Measurements from ENCODE around the gene SPAG5.
"Not testable (repeated sequence)": the region's sequence is repeated elsewhere in the genome, so short reads cannot be mapped to it uniquely, and the experiment has no call there.

Gene SPAG5

DNA sequence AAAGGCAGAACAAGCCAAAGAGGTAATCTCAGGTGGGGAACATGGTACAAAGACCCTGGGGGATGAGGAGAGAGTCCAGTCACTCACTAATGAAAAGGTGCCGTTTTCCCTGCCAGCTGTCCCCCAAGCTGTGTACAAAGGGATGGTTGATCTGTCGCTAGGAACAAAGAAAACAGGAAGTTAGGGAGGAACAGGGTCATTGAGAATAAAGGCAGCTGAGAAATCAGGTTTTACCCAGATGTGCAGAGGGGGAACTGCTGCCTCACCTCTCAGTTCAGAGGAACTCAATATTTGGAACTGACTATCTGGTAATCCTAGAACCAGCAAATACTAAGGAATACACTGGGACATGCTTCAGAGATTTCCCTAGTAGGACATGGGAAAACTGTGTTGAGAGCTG lies 13.7 kb upstream of the SPAG5 start:
- DNase-seq (ENCODE audit: insufficient read length, low spot score) (no peak), FAIRE-seq (no peak)

DNA sequence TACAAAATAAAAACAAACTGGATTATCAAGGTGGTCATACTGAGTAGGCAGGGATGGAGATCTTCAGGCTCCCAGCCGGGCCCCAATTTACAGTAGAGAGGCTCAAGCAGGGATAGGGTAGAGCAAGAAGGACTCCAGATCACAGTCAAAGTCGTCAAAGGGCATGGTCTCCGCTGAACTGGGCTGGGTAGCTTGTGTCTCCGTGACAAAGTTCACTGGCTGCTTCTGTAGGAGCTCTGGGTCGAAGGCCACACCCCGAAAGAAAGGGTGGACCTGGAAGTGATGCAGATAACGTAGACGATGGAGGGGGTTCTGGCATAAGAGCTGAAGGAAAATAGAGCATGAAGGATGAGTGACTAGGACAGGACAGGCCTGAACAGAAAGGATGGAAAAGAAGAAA lies 11.6 kb upstream of the SPAG5 start:
- FAIRE-seq = no peak
- DNase-seq (ENCODE audit: insufficient read length, low spot score) = no peak

DNA sequence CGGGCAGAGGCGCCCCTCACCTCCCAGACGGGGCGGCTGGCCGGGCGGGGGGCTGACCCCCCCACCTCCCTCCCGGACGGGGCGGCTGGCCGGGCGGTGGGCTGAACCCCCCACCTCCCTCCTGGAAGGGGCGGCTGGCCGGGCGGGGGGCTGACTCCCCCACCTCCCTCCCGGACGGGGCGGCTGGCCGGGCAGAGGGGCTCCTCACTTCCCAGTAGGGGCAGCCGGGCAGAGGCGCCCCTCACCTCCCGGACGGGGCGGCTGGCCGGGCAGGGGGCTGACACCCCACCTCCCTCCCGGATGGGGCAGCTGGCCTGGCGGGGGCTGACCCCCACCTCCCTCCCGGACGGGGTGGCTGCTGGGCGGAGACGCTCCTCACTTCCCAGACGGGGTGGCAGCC lies 5.2 kb upstream of the SPAG5 start:
- FAIRE-seq; DNase-seq (ENCODE audit: insufficient read length, low spot score): not testable (repeated sequence)

DNA sequence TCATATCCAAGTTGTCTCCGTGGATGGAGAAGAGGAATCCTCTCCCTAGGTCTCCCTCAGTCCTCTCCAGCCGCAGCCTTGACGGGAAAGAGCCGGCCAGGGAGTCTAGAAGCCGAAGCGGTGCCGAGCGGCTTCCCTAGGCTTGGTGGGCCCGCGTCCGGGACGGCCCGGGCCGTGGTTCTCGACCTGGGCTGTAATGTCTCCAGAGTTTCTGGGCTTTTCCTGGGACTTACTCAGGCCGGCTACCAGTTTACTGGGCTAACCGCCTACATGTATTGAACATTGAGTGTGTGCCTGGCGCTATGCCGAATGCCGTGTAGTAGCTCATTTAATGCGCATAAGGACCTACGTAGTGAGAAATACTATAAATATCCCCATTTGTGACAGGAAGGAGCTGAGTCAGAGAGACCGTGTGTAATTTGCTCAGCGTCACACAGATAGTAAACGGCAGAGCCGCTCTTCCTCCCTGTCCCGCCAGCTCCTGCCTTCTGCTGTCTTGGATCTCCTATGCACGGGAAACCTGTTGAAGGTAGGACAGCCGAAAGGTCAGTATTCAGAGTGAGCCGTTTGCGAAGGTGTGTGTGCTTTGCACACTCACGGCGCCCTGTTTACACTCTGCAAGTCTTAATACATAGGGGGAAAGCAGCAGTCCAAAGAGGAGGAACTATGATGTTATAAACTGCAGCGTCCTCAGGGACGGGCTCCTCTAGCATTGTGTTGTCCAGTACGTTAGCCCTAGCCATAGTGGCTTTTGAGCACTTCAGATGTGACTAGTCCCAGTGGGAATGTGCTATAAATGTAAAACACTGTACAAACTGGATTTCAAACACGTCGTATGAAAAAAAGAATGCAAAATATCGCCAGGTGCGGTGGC lies 723 bp upstream of the SPAG5 start:
- FAIRE-seq (no peak), DNase-seq (ENCODE audit: insufficient read length, low spot score) (peak; percentile 66)

DNA sequence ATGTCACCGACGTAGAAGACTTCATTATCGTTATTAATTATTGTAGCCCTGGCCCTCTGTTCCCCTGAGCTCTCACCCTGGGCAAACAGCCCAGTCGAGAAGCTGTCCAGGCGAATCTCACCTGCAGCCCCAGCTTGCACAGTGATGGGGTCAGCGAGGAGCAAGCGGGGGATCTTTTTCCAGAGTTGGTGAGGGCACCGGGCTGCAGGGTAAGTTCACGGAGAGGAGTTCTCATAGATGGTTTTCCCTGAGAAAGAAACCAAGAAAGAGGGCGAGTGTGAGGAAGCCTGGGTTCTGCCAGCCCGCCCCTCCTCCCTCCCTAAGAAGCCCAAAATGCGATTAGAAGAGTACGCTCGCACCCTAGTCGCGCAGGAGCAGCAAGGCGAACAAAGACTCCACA lies 436 bp downstream of the SPAG5 start:
- FAIRE-seq (no peak), DNase-seq (ENCODE audit: insufficient read length, low spot score) (peak; percentile 20)

DNA sequence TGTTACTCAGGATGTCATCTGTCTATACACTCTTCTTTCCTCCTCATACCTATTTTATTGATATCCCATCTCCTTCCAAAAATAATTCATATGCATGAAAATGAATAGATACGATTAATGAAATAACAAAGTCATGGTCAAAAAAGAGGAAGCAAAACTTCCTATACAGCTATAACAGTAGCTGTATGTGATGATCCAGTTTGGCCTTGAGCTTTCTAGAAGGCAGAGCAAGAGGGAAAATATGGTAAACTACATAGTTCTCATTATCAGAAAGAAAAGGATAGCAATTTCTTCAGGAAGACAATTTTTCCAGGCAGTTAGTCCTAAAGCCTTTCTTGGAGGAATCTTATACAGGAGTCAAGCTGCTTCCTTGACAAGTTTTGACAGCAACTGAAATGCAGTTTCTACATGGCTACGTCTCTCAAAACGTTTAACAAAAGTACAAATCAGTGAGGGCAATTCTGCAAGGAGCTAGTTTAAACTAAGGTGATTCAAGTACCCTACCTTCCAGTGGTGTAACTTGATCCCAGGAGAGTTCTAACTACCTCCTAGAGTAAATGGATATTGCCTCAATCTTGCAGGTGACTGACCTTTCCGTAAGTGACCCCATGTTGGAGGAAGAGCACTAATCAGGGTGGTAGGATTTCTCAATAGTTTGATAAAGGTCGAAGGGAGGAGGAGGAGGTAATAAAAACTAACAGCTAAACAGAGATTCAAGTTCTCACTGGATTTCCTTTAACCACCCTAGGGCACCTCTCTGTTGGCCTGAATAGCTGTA lies 1.0 kb downstream of the SPAG5 start:
- no peak for FAIRE-seq
- DNase-seq (ENCODE audit: insufficient read length, low spot score) = no peak

DNA sequence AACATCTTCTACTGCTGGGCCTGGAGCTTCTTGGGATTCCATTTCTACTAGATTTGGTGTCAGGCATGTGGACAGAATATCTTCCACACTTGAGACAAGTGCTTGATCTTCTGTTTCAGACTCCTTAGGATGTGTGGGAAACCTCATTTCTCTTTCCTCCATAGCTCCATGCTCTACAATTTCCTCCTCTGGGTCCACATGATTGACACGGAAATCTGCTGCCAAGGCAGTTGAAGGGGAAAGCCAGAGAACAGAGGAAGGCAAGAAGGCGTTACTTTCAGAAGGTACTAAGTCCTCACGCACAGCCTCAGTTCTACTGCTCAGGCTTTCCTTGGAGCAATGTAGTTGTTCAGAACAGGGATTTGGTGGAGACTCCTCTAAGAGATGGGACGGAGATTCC lies 6.6 kb downstream of the SPAG5 start:
- no peak for DNase-seq (ENCODE audit: insufficient read length, low spot score)
- no peak for FAIRE-seq

DNA sequence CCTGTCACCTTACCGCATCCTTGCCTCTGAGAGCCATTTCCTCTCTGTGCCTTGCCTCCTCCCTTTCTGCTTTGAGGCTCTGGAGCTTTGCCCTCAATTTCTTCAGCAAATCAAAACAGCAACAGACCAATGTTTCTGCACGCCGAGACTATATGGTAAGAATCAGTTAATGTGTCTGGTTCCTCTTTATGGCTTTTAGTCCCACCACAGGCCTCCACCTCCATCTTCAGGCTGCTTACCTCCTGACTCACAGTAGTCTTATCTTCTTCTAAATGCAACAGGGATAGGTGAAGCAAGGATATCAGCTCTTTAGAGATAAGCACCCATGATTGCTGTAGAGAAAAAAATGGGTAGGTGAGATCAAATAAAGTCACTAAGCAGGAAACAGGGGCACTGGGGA lies 13.0 kb downstream of the SPAG5 start:
- FAIRE-seq (no peak), DNase-seq (ENCODE audit: insufficient read length, low spot score) (no peak)

DNA sequence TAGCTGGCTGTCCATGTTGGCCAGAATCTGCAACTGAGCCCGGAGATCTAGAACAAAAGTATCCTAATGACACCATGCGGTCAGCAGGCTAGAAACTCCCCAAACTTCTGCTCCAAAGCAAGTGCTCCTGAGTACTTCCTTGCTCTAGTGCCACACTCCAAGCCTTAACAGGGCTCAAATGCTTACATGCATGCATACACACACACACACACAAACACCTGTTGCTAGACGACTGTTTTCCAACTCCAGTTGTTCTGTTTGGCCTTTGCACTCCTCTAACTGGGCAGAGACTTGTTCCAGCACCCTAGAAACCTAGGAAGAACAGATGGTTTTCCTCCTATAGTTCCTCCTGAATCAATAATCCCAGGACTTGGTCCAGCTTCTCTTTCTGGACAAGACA lies 14.4 kb downstream of the SPAG5 start:
- no peak for DNase-seq (ENCODE audit: insufficient read length, low spot score)
- FAIRE-seq = no peak

DNA sequence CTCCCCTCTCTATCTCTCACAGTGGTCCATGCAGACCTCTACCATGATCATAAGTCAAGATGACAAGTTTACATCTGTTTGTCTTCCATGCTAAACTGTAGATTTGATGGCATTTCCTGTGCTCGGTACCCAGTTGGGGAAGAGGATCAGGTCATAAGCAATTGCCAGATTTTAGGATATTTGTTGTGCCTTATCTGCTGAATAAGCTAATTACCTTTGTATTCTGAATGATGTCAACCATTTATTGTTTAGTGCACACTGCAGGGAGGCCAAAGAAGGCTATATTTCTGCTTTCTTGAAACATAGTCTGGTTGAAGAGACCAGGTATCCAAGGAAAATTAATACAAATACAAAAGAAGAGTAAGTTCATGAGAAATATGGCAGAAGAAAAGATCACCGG lies 16.3 kb downstream of the SPAG5 start:
- no peak for FAIRE-seq
- no peak for DNase-seq (ENCODE audit: insufficient read length, low spot score)

DNA sequence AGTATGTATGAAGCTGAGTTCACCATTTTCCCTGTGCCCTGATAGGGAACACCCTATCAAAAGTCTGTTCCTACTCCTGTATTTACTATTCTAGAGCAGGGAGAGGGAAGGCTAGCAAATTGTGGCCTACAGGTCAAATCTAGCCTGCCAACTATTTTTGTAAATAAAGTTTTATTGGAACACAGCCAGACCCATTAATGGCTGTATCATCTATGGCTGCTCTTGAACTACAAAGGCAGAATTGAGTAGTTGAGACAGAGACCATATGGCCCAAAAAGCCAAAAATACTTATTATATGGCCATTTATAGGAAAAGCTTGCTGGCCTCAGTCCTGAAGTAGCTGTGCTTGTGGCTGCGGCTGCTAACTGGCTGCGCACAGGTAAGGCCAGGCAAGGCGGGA lies 17.9 kb downstream of the SPAG5 start:
- FAIRE-seq = peak; percentile 52
- DNase-seq (ENCODE audit: insufficient read length, low spot score) = no peak

DNA sequence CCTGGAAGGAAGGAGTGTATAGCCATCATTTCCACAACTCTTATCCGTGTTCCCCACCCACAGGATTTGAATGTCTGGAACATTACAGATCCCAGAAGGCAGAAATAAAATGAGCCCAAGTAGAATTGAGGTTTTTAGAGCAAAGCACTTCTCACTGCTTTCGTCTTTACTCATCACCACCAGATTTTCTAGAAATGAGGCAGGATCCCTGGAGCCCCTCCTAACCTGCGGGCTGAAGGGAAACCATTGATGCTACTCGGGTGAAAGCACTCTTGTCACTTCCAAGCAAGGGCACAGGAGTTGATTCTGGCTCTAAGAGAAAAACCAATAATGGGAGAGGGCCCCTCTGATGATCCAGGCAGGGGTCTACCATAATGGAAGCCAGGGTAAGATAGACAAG lies 19.3 kb downstream of the SPAG5 start:
- DNase-seq (ENCODE audit: insufficient read length, low spot score) (no peak), FAIRE-seq (no peak)

DNA sequence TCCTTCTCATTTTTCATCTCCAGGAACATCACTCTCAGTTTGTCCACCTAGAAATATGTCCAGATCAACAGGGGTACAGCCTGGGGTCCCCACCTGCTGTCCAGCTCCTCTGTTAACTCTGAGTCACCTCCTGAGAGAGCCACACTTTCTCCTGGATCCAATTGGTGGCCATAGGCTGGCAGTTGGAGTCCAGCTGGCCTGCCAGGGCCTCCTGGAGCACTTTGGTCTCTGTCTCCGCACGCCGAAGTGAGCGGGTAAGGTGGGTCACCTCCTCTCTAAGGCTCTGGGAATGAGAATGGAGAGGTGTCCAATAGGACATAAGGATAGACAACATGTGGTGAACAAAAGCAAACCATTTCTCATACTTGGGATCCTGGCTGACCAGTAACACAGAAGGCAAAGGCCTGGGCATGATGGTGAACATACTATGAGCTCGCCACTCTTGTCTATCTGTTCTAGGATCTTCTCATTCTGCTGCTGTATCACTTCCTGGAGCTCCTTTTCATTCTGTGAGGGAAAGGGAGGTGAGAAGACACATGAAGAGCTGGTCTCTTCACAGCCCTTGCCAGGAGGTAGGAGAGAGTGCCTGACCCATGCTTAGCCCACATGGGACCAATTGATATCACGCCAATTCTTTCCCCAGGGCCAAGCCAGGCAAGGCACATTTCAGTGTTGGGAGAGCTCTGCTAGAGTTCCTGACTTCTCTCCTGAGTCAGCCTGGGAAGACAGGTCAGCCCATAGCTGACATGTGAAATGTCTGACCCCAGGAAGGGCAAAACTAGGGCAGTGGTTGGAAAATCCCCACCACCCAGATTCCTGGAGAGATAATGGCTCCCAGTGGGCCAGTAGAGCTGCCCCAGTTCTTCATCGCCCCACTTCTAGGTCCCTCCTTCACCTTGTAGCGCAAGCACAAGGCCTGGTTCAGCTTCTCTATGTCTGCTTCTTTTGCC lies 20.3 kb downstream of the SPAG5 start:
- DNase-seq (ENCODE audit: insufficient read length, low spot score) = no peak
- no peak for FAIRE-seq

DNA sequence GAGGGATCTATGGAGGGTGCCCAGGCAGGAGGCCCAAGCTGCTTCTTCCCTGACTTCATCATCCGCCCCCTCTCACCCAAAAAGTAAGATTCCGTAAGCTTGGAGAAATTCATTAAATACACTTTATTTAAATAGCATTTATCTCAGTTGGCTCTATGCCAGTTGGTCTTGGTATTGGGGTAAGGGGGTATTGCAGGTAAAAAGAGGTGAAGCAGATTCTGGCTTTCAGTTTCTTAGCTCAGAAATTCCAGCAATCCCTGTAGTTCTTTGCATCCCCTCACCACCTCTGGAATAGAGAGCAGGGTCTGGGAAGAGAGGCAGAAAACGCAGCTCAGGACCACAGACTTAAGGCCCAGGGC lies 21.4 kb downstream of the SPAG5 start:
- FAIRE-seq = no peak
- no peak for DNase-seq (ENCODE audit: insufficient read length, low spot score)

DNA sequence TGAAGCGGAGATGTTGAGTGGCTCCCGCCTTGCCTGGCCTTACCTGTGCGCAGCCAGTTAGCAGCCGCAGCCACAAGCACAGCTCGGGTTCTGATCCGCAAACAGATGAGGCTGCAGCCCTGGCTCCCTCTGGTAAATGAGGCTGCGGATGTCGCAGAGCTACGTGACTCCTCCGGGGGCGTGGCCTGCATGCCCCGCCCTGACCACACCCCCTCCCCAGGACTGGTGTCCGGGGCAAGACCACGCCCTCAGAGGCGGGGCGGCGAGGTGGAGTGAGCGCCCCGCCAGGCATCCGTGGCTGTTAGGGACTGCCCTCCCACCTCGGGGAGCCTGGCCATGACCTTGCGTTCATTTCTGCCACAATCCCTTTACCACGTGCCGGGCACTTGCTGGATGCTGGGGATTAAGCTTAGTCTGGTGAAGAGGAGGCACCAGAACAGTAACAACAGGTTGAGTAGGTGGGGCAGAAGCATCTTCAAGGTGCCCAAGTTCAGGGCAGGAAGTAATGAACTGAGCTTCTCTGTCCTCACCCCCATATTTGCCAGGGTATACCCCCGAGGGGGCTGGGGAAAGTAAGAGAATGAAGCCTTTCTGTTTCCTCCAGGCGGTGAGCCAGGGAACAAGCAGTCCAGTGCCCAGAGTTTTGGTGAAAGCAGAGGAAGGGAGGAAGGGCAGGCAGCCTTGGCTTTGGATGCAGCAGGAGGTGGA lies 21.9 kb downstream of the SPAG5 start, which contains the start of gene ALDOC:
Gene ALDOC, minus strand, starts transcription at position 138 of the 708 bp plus-strand sequence. CDS start 1,363 bp downstream, outside the sequence.
- peak; percentile 58 for DNase-seq (ENCODE audit: insufficient read length, low spot score)
- FAIRE-seq = no peak

DNA sequence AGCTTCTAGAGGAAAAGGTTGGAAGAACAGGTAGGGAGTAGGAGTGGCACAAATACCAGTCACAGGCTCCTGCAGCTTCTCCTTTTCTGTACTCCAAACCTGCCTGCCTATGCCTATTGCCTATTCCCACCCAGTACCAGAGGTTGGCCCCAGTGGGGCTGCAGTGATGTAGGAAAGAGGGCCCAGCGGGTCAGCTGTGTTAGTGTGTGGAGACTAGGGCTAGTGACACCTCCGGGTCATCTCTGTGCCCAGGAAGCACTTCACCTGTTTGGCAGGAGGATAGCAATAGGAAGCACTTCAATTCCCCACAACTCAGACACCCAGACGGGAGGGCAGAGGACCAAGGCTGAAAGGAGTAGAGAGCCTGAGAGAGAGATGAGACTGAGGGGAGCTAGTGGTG lies 22.8 kb downstream of the SPAG5 start:
- not testable (repeated sequence) for DNase-seq (ENCODE audit: insufficient read length, low spot score)

DNA sequence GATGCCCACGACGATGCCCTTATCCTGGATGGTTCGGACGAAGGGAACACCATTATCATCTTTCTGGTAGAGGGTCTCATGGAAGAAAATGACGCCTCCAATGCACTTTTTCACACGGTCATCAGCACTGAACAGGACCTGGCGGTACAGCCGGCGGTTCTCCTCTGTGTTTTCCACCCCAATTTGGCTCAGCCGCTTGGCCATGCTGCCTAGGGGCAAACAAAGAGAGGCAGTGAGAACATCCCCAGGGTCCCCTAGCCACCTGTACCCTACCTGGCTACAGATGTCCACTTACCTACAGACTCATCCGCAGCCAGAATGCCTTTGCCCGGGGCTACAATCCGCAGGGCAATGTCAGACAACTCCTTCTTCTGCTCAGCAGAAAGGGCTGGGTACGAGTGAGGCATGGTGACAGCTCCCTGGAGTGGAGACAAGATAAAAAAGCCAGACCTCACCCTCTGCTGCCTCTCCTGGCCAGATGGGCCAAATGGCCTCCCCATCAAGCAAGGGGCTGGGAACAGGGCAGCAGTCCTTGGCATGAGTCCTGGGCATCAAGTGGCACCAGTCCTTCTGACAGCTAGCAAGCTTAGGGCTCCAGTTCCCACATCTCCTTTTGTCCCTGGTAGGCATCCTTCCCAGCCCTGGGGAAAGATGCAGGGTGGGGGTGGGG lies 23.6 kb downstream of the SPAG5 start:
- DNase-seq (ENCODE audit: insufficient read length, low spot score) (no peak), FAIRE-seq (no peak)

More for the DNA sequence above, 22.8 kb downstream of the SPAG5 start:
- FAIRE-seq = not testable (repeated sequence)

DNA sequence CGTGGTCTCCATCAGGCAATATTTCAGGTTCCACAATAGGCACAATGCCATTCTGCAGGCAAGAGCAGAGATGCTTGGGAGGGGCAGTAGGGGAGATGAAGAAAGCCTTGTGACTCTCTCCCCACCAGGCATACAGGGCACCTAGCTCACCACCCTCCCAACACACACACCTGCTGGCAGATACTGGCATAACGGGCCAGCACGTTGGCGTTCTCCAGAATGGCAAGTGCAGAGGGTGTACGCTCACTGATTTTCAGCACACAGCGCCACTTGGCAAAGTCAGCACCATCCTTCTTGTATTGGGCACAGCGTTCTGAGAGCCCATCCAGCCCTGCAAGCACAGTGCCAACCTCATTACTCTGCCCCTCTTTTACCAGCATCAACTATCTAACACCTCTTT lies 24.3 kb downstream of the SPAG5 start:
- FAIRE-seq = no peak

DNA sequence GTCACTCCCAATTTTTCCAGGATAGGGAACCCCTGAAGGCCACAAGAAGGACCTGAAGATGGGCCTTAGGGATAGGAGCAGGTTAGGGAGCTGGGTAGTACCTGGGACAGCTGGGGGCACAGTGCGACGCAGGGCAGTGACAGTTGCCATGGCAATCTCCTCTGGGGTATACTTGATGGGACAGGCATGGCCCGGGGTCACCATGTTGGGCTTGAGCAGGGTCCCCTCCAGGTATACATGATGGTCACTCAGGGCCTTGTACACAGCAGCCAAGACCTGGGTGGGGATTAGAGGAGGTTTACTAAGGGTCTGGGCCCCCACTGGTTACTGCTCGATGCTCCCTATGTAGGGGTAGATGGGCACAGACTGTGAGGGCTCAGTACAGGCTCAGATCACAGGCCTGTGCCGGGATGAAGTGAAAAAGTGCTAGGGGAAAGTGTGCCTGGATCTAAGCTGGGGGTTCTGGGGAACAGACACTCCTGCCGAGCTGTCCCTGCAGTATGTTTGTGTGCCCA lies 24.8 kb downstream of the SPAG5 start:
- FAIRE-seq (no peak), DNase-seq (ENCODE audit: insufficient read length, low spot score) (no peak)

More for the DNA sequence above, 24.3 kb downstream of the SPAG5 start:
- no peak for DNase-seq (ENCODE audit: insufficient read length, low spot score)

Data from HTR-8/SVneo (cell line).